Right lobe of liver (tissue), 6 donors: ENCODE data around the gene VAV2. TPM values are rescaled to one million over a fixed set of nuclear protein-coding genes. Genes with fewer than 3 reads are reported as not detected.

Experiments
- ATAC-seq, 4 donors: fragments of 200-7000 bp; cut with Tn5 transposase; one replicate each; pipeline ENCODE4 v1.9.1; 2020; ENCODE audit warnings: mild to moderate bottlenecking in 4 of 4, moderate library complexity in 4 of 4
- DNase-seq, 3 donors: peaks; one replicate each; pipeline ENCODE4 v3.0.0-alpha.2; 2020
- H3K27ac ChIP-seq, 3 donors: fragments of 200-600 bp; one replicate each; pipeline ENCODE4 v1.8.0; 2022
- H3K27me3 ChIP-seq, 2 donors: fragments of 200-600 bp; one replicate each; pipeline ENCODE4 v1.8.0; 2022
- H3K36me3 ChIP-seq, 4 donors: fragments of 200-600 bp; sonication (generic) in 1 of 4; one replicate each; pipeline versions ENCODE4 v1.5.1 to v1.8.0; 2017 to 2022; ENCODE audit warnings: control low read depth in 1 of 4
- H3K4me1 ChIP-seq, 4 donors: fragments of 200-600 bp; sonication (generic) in 1 of 4; one replicate each; pipeline versions ENCODE4 v1.5.1 to v1.8.0; 2017 to 2022; ENCODE audit warnings: control low read depth in 1 of 4
- H3K4me3 ChIP-seq, 3 donors: fragments of 200-600 bp; one replicate each; pipeline ENCODE4 v1.8.0; 2022
- H3K9me3 ChIP-seq, 4 donors: fragments of 200-600 bp; sonication (generic) in 1 of 4; one replicate each; pipeline versions ENCODE4 v1.5.1 to v1.8.0; 2017 to 2022; ENCODE audit warnings: control low read depth in 1 of 4
- POLR2A ChIP-seq: fragments of 450-650 bp; IDR thresholded peaks from one replicate; pipeline ENCODE4 v1.6.1; 2017; ENCODE audit warnings: antibody characterized with exemption, mild to moderate bottlenecking
- WGBS: methylation state at CpG from one replicate; pipeline ENCODE4 v1.1.6; 2018; ENCODE audit warnings: low coverage, low lambda C conversion rate; ENCODE audit not compliant: insufficient coverage; ENCODE audit errors: missing lambda C conversion rate; 5-methylcytosine and 5-hydroxymethylcytosine counted together
- intact Hi-C, 2 donors: fragments of 100-400 bp; cut with DNase I; formaldehyde crosslinking; loops; one replicate each; pipeline versions ENCODE4 v1.11.2 to v1.14.1; 2022
- total RNA-seq, 6 experiments: library from RNA; depleted of rRNA in 2 of 6; stranded (reverse); fragments of >200 nt in 2 of 6; fragmentation: NEBNext Ultra II Directional in 3 of 6; extraction: Animal tissue kit (Norgen Biotek cat#: 25700) in 3 of 6; gene quantifications; one replicate each; pipeline versions ENCODE4 v1.1.0 to v1.2.4, GENCODE V29; 2016 to 2023
- TF ChIP-seq, protein P1 (sequence below), 4 donors: fragments of 200-600 bp in 3 of 4; fragments of 450-650 bp in 1 of 4; IDR thresholded peaks; one replicate each; pipeline versions ENCODE4 v1.5.1 to v1.8.0; 2016 to 2022; ENCODE audit warnings: antibody characterized with exemption in 4 of 4, mild to moderate bottlenecking in 2 of 4
- donor health status: DM: no; HTN: yes; CAD: no.
- donor health status: DM: no; HTN: no; CAD: no.
- donor health status: DM: no; HTN: no; CAD: no.
- donor health status: DM: no; HTN: yes; CAD: no.
- donor health status: DM: no; HTN: yes; CAD: no.

Gene VAV2
- total RNA-seq, 6 experiments from 2014 or later = 30.1 to 44.3 (median 34.9) TPM

DNA sequence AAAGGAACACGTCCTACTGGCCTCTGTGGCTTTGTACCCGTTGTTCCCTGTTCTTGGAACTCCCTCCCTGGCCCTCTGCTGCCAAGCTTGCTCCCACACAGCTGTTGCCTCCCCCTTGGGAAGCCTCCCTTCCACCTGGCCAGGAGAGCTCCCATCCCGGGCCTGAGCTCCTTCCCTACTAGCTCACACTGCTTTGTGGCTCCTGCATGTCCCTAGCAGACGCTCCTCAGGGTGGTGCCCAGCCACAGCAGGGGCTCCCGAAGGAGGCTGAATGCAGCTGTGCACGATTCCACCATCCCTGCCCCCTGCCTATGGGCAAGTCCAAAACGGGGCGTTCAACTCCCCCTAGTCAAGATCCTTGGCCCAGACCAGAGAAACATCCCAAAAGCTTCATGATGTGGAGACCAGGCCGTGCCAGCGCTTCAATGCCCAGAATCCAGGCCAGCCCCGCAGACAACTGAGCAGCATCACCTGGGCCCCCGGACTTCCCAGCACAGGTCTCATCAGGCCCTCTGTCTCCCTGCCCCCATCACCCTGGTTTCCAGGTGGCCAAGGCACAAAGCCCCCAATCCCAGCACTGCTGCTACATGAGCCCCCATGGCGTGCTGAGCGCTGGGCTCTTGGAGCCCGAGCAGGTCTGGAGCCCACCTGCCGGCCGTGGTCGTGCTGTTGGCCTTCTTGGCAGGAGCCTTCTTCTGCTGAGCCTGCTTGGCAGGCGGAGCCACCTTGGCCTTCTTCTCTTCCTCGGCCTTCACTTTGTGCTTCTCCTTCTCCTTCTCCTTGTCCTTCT is 47.5 kb upstream of the VAV2 start:
- ATAC-seq (no peak), DNase-seq (peak in 2 of 3 donors; percentile 15 to 44)
- H3K36me3 ChIP-seq = peaks cover 0 to 49% (median 11%) of the 10 kb centered on the region in 4 donors
- H3K27ac ChIP-seq = no peak overlapping the region
- H3K9me3 ChIP-seq = no peaks in the 10 kb centered on the region
- WGBS = 100% methylated on average over 3 of the region's 20 CpGs
- H3K4me1 ChIP-seq = peaks cover 0 to 14% (median 0%) of the 10 kb centered on the region in 4 donors
- intact Hi-C loops = no loop called here
- no peaks in the 10 kb centered on the region for H3K27me3 ChIP-seq
- H3K4me3 ChIP-seq = no peak overlapping the region
- TF ChIP-seq, protein P1, sequence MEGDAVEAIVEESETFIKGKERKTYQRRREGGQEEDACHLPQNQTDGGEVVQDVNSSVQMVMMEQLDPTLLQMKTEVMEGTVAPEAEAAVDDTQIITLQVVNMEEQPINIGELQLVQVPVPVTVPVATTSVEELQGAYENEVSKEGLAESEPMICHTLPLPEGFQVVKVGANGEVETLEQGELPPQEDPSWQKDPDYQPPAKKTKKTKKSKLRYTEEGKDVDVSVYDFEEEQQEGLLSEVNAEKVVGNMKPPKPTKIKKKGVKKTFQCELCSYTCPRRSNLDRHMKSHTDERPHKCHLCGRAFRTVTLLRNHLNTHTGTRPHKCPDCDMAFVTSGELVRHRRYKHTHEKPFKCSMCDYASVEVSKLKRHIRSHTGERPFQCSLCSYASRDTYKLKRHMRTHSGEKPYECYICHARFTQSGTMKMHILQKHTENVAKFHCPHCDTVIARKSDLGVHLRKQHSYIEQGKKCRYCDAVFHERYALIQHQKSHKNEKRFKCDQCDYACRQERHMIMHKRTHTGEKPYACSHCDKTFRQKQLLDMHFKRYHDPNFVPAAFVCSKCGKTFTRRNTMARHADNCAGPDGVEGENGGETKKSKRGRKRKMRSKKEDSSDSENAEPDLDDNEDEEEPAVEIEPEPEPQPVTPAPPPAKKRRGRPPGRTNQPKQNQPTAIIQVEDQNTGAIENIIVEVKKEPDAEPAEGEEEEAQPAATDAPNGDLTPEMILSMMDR (IDR thresholded peaks at IDR 0.05) = no peak
- TF ChIP-seq POLR2A = no peak

DNA sequence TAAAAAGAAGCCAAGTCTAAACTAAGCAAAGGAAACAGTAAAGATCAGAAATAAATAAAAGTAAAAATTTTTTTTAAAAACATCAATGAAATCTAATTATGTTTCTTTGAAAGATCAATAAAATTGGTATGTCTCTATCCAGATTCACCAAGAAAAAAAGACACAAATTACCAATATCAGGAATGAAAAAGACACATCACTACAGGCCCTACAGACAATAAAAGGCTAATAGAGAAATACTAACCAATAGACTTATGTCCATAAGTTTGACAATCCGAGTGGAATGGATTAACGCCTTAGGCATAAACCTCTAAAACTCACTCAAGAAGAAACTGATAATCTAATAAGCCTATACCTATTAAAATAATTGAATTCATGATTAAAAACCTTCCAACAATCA is 45.5 kb upstream of the VAV2 start:
- no peak for ATAC-seq
- 100% methylated on average over 2 of the region's 2 CpGs for WGBS
- H3K4me1 ChIP-seq = no peaks in the 10 kb centered on the region

DNA sequence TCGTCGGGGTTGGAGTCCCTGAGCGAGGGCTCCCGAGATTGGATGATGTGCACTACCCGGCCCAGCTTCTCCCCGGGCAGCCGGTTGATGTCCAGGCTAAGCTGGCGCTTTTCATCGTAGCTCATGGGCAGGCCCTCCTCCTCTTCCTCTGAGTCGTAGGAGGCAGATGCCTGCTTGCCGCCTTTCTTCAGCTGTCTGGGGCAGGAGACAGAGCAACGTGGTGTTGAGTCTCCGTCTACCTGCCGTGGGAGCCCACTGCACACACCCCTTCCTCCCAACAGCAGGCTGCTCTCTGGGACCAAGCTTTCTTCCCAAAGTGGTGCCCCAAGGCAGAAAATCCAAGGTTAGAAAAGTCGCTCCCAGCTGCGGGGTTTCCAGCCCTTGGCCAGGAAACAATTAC is 44.0 kb upstream of the VAV2 start:
- intact Hi-C loops = no loop called here
- Histone ChIP-seq H3K4me1 (no peaks in the 10 kb centered on the region), H3K36me3 (peaks cover 0 to 69% (median 26%) of the 10 kb centered on the region in 4 donors), H3K27ac (no peak overlapping the region), H3K9me3 (no peaks in the 10 kb centered on the region), H3K27me3 (no peaks in the 10 kb centered on the region), H3K4me3 (no peak overlapping the region)
- whole genome bisulfite sequencing = no CpG with 5 or more reads among the region's 16 CpGs
- peak in 1 of 3 donors; percentile 16 for DNase-seq
- TF ChIP-seq, protein P1 (IDR thresholded peaks at IDR 0.05) = no peak
- no peak for TF ChIP-seq POLR2A
- no peak for ATAC-seq

More for the DNA sequence above, 45.5 kb upstream of the VAV2 start:
- H3K27ac ChIP-seq = no peak overlapping the region
- H3K9me3 ChIP-seq = no peaks in the 10 kb centered on the region
- no peaks in the 10 kb centered on the region for H3K27me3 ChIP-seq
- peaks cover 0 to 67% (median 20%) of the 10 kb centered on the region in 4 donors for H3K36me3 ChIP-seq
- DNase-seq = no peak
- intact Hi-C loops = no loop called here
- TF ChIP-seq, protein P1 (IDR thresholded peaks at IDR 0.05) = no peak
- TF ChIP-seq POLR2A = no peak
- H3K4me3 ChIP-seq = no peak overlapping the region

DNA sequence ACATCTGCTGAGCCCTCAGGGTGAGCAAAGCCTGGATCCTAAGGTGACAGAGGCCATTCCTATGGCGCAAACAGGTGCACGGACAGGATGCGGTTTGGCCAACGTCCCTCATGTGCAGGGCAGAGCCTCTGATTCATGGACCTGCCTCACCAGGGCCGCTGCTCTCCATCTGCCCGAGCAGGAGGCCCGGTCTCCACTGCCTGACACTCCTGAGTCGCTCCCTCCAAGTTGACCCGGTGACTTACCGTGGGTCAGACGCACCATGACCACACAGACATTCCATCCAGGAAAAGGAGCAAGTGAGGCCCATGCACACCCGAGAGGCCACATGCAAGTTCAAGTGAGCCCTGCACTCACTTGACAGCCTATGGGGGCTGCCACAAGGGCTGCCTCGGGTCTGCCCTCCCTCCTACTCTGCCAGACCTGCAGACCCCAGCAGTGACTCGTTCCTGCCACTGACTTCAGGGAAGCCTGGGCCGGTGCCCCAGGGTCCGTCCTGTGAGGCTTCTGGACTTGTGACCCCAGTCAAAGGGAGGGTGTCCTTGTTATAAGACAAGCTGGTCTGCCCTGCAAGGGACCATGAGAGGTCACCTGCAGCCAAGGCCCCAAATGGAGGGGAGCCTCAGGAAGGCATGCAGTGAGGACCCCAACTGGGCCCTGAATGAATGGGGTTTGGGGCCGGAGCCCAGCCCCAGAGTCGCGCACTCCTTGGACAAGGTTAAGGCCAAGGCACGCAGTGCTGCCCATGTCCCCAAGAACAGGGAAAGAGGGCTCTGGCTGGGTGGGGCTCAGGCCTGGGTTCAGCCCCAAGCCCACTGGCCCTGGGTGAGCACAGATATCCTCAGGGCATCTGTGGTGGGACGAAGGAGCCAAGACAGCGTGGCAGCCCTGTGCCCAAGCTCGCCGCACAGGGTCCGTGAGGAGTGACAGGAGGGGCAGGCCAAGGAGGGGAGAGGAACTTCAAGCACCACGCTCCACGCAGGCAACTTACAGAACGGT is 43.2 kb upstream of the VAV2 start:
- Histone ChIP-seq H3K36me3 (peaks cover 0 to 77% (median 27%) of the 10 kb centered on the region in 4 donors), H3K27me3 (no peaks in the 10 kb centered on the region), H3K27ac (no peak overlapping the region), H3K9me3 (no peaks in the 10 kb centered on the region), H3K4me3 (no peak overlapping the region), H3K4me1 (no peaks in the 10 kb centered on the region)
- intact Hi-C loops = no loop called here
- no CpG with 5 or more reads among the region's 28 CpGs for WGBS
- TF ChIP-seq, protein P1 (IDR thresholded peaks at IDR 0.05) = no peak
- TF ChIP-seq POLR2A = no peak
- peak in 1 of 3 donors; percentile 40 for DNase-seq
- no peak for ATAC-seq
